IPS-NIHi7 (cell line): ENCODE results near the gene ZPR1.
A peak's percentile ranks its signal among the peaks of the same experiment; 100 is the strongest.
"Not testable (repeated sequence)": the region's sequence is repeated elsewhere in the genome, so short reads cannot be mapped to it uniquely, and the experiment has no call there.

ENCODE experiments used
- DNase-seq: peaks from one replicate; pipeline ENCODE4 v3.0.0; 2012; ENCODE audit warnings: mixed read lengths; ENCODE audit errors: extremely low spot score

Gene ZPR1

GRCh38 chr11:116792144-116792868 is 4.5 kb upstream of the ZPR1 start:
- no peak for DNase-seq

- no peak for DNase-seq
These were observed 4.0 kb upstream of the ZPR1 start, which contains the start of gene APOA5 for GRCh38 chr11:116791813-116792143. Gene APOA5 (minus strand): TSS chr11:116791879. CDS start chr11:116791860, 19 bp downstream.

- peak; percentile 97 for DNase-seq
These were observed 3.4 kb upstream of the ZPR1 start for GRCh38 chr11:116791002-116791812.

GRCh38 chr11:116790167-116791001 is 2.6 kb upstream of the ZPR1 start:
- no peak for DNase-seq

- DNase-seq, result no peak
These were observed 1.2 kb upstream of the ZPR1 start for GRCh38 chr11:116788975-116789374.

GRCh38 chr11:116788534-116788933 is 711 bp upstream of the ZPR1 start:
- no peak for DNase-seq

- DNase-seq, result no peak
These were observed 412 bp downstream of the ZPR1 start for GRCh38 chr11:116787436-116787785.

GRCh38 chr11:116786966-116787365 is 857 bp downstream of the ZPR1 start:
- DNase-seq, result no peak

- no peak for DNase-seq
These were observed 1.5 kb downstream of the ZPR1 start for GRCh38 chr11:116786326-116786725.

GRCh38 chr11:116782728-116783127 is 5.1 kb downstream of the ZPR1 start:
- DNase-seq, result no peak

- no peak for DNase-seq
These were observed 9.3 kb downstream of the ZPR1 start for GRCh38 chr11:116778556-116778955.

GRCh38 chr11:116777056-116777455 is 10.8 kb downstream of the ZPR1 start:
- DNase-seq, result no peak

GRCh38 chr11:116776522-116776984 is 11.3 kb downstream of the ZPR1 start:
- DNase-seq, result no peak

GRCh38 chr11:116775975-116776374 is 11.8 kb downstream of the ZPR1 start:
- no peak for DNase-seq

- DNase-seq, result no peak
These were observed 13.2 kb downstream of the ZPR1 start for GRCh38 chr11:116774661-116775060.

- DNase-seq, result no peak
These were observed 14.4 kb downstream of the ZPR1 start for GRCh38 chr11:116773203-116774097.

- DNase-seq, result peak; percentile 95
These were observed 15.2 kb downstream of the ZPR1 start, which contains the start of gene BUD13 for GRCh38 chr11:116772443-116773202. Gene BUD13 (minus strand): TSS chr11:116772987. CDS start chr11:116772964, 23 bp downstream.

- no peak for DNase-seq
These were observed 15.9 kb downstream of the ZPR1 start for GRCh38 chr11:116771935-116772334.

- no peak for DNase-seq
These were observed 25.7 kb downstream of the ZPR1 start for GRCh38 chr11:116762132-116762531.

GRCh38 chr11:116756044-116756443 is 31.8 kb downstream of the ZPR1 start:
- not testable (repeated sequence) for DNase-seq
